HG03095 (cell line): ENCODE data around the gene ZNF521.
"Not testable (repeated sequence)": the region's sequence is repeated elsewhere in the genome, so short reads cannot be mapped to it uniquely, and the experiment has no call there.

ENCODE experiments used
- ATAC-seq: cut with Tn5 transposase; IDR thresholded peaks from one replicate; pipeline ENCODE4 v1.9.1; 2021; ENCODE audit warnings: moderate library complexity; ENCODE audit not compliant: unreplicated experiment

ZNF521 gene

GRCh38 chr18:25043104-25043503 lies 308.9 kb downstream of the ZNF521 start:
- no peak for ATAC-seq

- ATAC-seq = no peak
Measured at GRCh38 chr18:25042641-25043051, 309.3 kb downstream of the ZNF521 start.

DNA sequence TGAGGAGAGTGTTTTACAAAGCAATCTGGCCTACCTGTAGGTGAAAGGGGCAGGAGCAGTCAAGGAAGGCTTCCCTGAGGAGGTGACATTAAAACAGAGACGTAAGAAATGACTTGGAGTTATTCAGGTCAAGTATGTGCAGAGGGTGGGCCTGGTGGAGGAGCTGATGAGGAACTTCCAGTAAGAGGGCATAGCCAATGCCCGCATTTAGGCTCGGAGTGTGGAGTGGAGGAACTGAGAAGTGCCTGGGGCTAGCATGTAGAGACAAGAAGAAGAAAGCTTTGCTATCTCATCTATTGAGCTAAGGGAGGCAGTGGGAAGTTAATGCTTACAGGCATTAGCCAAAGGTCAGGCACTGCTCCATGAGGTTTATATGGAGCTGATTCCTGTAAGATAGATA lies 312.2 kb downstream of the ZNF521 start:
- no peak for ATAC-seq

DNA sequence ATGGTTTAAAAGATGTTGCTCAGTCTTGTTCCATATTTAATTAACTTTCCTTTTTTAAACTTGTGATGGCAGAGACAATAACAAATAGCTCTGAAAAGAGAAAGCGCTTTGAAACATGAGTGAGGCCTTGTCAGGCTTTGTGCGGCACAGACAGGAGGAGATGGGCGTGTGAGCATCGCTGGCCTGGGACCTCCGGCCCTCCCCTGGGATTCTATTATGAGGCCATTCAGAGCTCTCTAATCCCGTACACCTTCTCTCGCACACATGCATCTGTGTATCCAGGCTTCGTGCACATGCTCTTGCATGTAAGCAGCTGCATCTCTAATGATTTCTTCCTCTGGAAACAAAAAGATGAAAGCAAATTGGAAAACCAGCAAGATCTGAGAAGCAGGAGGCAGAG lies 313.7 kb downstream of the ZNF521 start:
- ATAC-seq = no peak

- no peak for ATAC-seq
Measured at GRCh38 chr18:25033747-25034471, 318.1 kb downstream of the ZNF521 start.

DNA sequence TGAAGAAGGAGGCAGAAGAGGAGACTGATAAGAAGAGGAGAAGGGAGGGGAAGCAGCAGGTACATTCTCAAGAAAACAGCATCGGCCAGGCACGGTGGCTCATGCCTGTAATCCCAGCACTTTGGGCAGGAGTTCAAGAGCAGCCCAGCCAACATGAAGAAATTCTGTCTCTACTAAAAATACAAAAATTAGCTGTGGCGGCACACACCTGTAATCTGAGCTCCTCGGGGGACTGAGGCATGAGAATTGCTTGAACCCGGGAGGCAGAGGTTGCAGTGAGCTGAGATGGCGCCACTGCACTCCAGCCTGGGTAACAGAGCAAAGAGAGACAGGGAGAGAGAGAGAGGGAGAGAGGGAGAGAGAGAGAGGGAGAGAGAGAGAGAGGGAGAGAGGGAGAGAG lies 318.8 kb downstream of the ZNF521 start:
- not testable (repeated sequence) for ATAC-seq

DNA sequence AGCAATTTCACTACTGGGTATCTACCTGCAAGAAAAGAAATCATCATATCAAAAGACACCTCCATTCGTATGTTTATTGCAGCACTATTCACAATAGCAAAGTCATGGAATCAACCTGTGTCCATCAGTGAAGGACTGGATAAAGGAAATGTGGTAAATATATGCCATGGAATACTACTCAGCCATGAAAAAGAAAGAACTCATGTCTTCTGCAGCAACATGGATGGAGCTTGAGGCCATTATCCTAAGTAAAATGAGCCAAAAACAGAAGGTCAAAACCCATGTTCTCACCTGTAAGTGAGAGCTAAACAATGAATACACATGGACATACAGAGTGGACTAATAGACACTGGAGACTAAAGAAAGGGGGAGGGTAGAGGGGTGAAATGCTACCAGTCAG lies 322.2 kb downstream of the ZNF521 start:
- no peak for ATAC-seq

GRCh38 chr18:25019931-25020330 lies 332.0 kb downstream of the ZNF521 start:
- no peak for ATAC-seq

GRCh38 chr18:25019086-25019860 lies 332.7 kb downstream of the ZNF521 start:
- no peak for ATAC-seq

DNA sequence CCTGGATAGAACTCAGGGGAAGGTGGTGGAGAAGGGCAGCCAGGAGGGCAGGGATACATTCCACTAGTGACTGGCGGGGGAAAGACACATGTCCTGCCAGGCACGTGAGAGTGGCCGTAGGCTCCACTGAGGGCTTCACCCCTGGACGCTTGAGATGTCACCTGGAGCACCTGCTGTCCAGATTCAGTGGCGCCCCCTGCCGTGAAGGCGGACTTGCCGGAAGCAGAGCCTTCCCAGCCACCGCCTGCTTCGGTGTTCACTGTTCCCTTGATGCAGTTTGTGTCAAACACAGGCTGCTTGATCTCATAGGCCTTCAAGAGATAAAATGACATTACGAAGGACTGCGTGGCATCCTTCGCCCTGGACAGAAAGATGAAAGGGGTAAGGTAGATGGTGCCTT lies 335.3 kb downstream of the ZNF521 start:
- no peak for ATAC-seq

DNA sequence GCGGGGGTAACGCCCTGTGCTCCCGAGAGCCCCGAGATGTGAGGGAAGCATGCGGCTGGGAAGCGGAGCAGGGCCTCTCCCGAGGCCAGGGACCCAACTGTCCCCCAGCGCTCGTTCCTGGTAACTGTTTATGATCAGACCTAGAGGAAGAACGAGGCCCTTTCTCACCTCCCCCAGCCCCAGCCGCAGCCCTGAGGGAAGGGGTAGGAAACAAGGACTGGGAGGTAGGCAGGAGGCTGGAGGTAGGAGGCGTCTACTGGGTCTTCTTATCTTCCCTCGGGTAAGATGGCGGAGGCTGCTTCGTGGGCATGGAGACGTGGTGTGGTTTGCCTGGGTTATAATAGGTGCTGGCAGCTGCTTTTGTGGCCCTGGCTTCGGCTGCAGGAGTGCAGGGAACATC lies 335.8 kb downstream of the ZNF521 start:
- ATAC-seq = no peak
